ENCODE results near the gene HFM1.
A peak's percentile ranks its signal among the peaks of the same experiment; 100 is the strongest.

HFM1 gene

GRCh38 chr1:91283421-91283726 lies 121.3 kb downstream of the HFM1 start:
- no peak overlapping the region for H3K27ac ChIP-seq (replicated peaks)
- no peak overlapping the region for H3K4me3 ChIP-seq (replicated peaks; ENCODE audit: insufficient read depth, low read length)
- H3K27me3 ChIP-seq (ENCODE audit: insufficient read depth, poor library complexity, severe bottlenecking) = no peaks in the 10 kb centered on the region
- no peak for DNase-seq (ENCODE audit: low read depth in 1 of 2, low spot score in 1 of 2)
- TF ChIP-seq CTCF (IDR thresholded peaks at IDR 0.05; ENCODE audit: insufficient read depth, low read length) = no peak
- TF ChIP-seq SPI1 (IDR thresholded peaks at IDR 0.05; ENCODE audit: borderline replicate concordance, low read depth) = no peak
- TF ChIP-seq POLR2AphosphoS5 (IDR thresholded peaks at IDR 0.05; ENCODE audit: low read depth) = no peak
- TF ChIP-seq GABPA (IDR thresholded peaks at IDR 0.05; ENCODE audit: low read depth) = no peak
- TF ChIP-seq REST (IDR thresholded peaks at IDR 0.05; ENCODE audit: insufficient replicate concordance, low read depth) = no peak

GRCh38 chr1:91282695-91283420 lies 121.8 kb downstream of the HFM1 start:
- H3K27me3 ChIP-seq (ENCODE audit: insufficient read depth, poor library complexity, severe bottlenecking) = no peaks in the 10 kb centered on the region
- DNase-seq (ENCODE audit: low read depth in 1 of 2, low spot score in 1 of 2) = peak; percentile 3 to 43
- H3K4me3 ChIP-seq (replicated peaks; ENCODE audit: insufficient read depth, low read length) = no peak overlapping the region
- H3K27ac ChIP-seq (replicated peaks) = no peak overlapping the region
- TF ChIP-seq SPI1 (IDR thresholded peaks at IDR 0.05; ENCODE audit: borderline replicate concordance, low read depth) (no peak), CTCF (IDR thresholded peaks at IDR 0.05; ENCODE audit: insufficient read depth, low read length) (peak; percentile 59)

GRCh38 chr1:91281782-91282181 lies 122.9 kb downstream of the HFM1 start:
- TF ChIP-seq POLR2AphosphoS5 (IDR thresholded peaks at IDR 0.05; ENCODE audit: low read depth) (no peak), CTCF (IDR thresholded peaks at IDR 0.05; ENCODE audit: insufficient read depth, low read length) (no peak), GABPA (IDR thresholded peaks at IDR 0.05; ENCODE audit: low read depth) (no peak), SPI1 (IDR thresholded peaks at IDR 0.05; ENCODE audit: borderline replicate concordance, low read depth) (no peak), REST (IDR thresholded peaks at IDR 0.05; ENCODE audit: insufficient replicate concordance, low read depth) (no peak)
- DNase-seq (ENCODE audit: low read depth in 1 of 2, low spot score in 1 of 2) = no peak
- no peak overlapping the region for H3K4me3 ChIP-seq (replicated peaks; ENCODE audit: insufficient read depth, low read length)
- no peak overlapping the region for H3K27ac ChIP-seq (replicated peaks)
- no peaks in the 10 kb centered on the region for H3K27me3 ChIP-seq (ENCODE audit: insufficient read depth, poor library complexity, severe bottlenecking)

- no peaks in the 10 kb centered on the region for H3K27me3 ChIP-seq (ENCODE audit: insufficient read depth, poor library complexity, severe bottlenecking)
- TF ChIP-seq CTCF (IDR thresholded peaks at IDR 0.05; ENCODE audit: insufficient read depth, low read length) (no peak), GABPA (IDR thresholded peaks at IDR 0.05; ENCODE audit: low read depth) (no peak), POLR2AphosphoS5 (IDR thresholded peaks at IDR 0.05; ENCODE audit: low read depth) (no peak), SPI1 (IDR thresholded peaks at IDR 0.05; ENCODE audit: borderline replicate concordance, low read depth) (no peak), REST (IDR thresholded peaks at IDR 0.05; ENCODE audit: insufficient replicate concordance, low read depth) (no peak)
- H3K27ac ChIP-seq (replicated peaks) = no peak overlapping the region
- H3K4me3 ChIP-seq (replicated peaks; ENCODE audit: insufficient read depth, low read length) = no peak overlapping the region
- DNase-seq (ENCODE audit: low read depth in 1 of 2, low spot score in 1 of 2) = no peak
Observed at GRCh38 chr1:91278754-91279153, 125.9 kb downstream of the HFM1 start.
